ENCODE results near the gene NHSL2. TPM values are rescaled to one million over a fixed set of nuclear protein-coding genes. Genes with fewer than 3 reads are reported as not detected.

NHSL2 gene
- total RNA-seq, 4 donors from 2014 or later, result 1.9 to 8.8 (median 2.4) TPM

DNA sequence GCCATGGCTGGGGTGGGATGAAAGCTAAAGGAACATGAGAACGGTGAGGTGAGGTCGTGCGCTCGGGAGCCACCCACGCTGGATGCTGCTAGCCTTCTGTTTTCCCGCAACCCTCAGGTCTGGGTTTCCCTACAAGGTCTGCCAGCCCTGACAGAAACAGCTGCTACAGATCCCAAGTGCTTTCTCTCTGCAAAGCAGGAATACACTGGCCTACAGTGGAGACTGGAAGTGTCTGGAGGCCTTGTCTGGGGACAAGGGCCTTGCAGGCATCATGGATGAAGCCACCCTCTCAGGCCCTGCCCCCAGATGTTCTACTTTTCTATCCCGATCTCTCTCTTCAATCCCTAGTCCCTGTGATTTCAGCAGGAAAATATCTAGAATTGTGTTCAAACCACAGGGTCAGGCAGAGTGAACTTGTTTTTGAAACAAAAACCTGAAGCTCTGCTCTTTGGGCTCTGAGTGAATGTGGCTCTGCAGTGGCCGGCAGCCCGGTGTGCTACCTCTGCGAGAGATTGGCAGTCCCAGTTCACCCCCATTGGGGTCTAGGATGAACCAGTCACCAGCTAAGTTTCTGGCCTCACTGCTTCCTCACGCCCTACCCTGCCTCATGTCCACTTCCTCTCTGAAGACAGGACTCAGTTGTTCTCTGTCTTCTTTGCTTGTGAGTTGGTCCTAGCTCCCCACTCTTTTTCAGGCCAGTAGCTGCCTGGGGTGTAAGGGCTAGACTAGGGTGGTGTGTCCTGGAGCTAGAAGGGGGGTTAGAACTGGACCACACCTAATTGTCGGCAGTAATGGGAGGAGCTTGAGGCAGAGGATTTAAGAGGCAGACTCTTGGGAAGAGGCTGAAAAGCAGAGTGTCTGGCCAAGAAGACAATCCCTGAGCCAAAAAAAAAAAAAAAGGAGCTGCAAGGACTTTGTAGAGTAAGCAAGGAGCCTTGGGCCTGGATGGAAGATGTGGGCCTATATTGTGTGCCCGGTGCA is 131.5 kb downstream of the NHSL2 start:
- no peak for TF ChIP-seq POLR2A (IDR thresholded peaks at IDR 0.05)
- TF ChIP-seq, protein P1, sequence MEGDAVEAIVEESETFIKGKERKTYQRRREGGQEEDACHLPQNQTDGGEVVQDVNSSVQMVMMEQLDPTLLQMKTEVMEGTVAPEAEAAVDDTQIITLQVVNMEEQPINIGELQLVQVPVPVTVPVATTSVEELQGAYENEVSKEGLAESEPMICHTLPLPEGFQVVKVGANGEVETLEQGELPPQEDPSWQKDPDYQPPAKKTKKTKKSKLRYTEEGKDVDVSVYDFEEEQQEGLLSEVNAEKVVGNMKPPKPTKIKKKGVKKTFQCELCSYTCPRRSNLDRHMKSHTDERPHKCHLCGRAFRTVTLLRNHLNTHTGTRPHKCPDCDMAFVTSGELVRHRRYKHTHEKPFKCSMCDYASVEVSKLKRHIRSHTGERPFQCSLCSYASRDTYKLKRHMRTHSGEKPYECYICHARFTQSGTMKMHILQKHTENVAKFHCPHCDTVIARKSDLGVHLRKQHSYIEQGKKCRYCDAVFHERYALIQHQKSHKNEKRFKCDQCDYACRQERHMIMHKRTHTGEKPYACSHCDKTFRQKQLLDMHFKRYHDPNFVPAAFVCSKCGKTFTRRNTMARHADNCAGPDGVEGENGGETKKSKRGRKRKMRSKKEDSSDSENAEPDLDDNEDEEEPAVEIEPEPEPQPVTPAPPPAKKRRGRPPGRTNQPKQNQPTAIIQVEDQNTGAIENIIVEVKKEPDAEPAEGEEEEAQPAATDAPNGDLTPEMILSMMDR (IDR thresholded peaks at IDR 0.05), result no peak
- no peak for DNase-seq (ENCODE audit: low spot score in 2 of 2)
- no peak overlapping the region for H3K4me3 ChIP-seq (ENCODE audit: low read depth, poor library complexity, severe bottlenecking)
- intact Hi-C loops (cut with DNase I; ENCODE audit: low total_unique reads), result no loop called here
- 71 to 72% methylated on average over 12 to 13 of the region's 13 CpGs for WGBS, 2 donors

DNA sequence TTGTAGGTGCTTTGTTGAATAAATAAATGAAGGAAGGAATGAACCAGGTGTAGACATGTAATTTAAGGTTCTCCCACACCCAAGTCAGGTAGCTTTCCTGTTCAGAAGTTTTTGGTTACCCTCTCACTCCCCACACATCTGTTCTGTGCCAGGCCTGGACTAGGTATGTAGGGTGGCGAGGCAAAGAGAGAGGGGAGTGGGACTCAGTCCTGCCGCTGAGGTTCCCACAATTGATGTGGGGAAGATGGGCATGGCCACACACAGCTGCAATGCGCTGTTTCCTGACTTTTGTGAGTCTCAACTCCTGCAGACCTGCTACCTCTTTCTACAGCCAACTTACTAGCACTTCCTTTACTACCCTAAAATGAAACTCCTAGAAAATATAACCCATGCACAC is 132.2 kb downstream of the NHSL2 start:
- WGBS, 2 donors, result 86 to 97% methylated on average over 3 of the region's 3 CpGs
- TF ChIP-seq, protein P1 (IDR thresholded peaks at IDR 0.05), result no peak
- TF ChIP-seq POLR2A (IDR thresholded peaks at IDR 0.05), result no peak
- intact Hi-C loops (cut with DNase I; ENCODE audit: low total_unique reads), result no loop called here
- DNase-seq (ENCODE audit: low spot score in 2 of 2), result no peak
- H3K4me3 ChIP-seq (ENCODE audit: low read depth, poor library complexity, severe bottlenecking), result no peak overlapping the region

DNA sequence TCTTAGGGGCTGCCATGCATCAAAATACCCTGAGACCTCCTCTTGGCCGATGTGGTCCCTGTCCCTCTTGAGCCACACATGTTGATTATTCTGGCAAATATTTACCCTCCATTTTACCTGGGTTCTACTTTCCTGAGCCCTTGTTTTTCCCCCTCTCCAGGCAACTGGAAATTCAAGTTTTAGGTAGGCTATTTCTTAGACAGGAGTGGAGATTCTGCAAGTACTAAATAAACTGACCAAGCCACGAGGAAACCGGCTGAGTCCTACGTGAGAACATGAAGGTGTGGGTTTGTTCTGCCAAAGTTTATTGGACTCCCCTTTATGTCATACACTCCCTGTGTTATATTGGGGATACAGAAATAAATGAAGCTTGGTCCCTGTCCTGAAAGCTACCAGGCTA is 133.0 kb downstream of the NHSL2 start:
- WGBS, 2 donors, result 77 to 93% methylated on average over 4 of the region's 4 CpGs
- TF ChIP-seq, protein P1 (IDR thresholded peaks at IDR 0.05), result no peak
- TF ChIP-seq POLR2A (IDR thresholded peaks at IDR 0.05), result no peak
- no peak overlapping the region for H3K4me3 ChIP-seq (ENCODE audit: low read depth, poor library complexity, severe bottlenecking)
- intact Hi-C loops (cut with DNase I; ENCODE audit: low total_unique reads), result no loop called here
- DNase-seq (ENCODE audit: low spot score in 2 of 2), result no peak

DNA sequence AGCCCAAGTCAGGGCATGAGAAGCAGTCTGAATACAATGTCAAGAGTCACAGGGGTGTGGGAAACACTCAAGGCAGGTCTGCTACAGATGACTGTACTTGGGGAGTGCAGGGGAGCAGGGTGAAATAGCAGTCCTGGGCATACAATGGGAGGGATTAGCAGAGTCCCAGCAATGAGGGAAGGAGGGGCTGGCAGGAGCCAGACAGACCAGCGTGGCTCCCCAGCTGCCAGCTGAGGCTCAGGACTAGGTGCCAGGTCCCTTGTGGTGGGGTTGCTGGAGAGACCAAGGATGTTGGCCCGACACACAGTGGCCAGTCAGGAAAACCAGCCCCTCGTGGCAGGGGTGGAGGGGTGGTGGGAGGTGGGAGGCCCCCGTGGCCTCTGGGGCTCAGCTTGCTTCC is 134.5 kb downstream of the NHSL2 start:
- WGBS, 2 donors, result 53 to 59% methylated on average over 2 to 4 of the region's 4 CpGs
- no peak for DNase-seq (ENCODE audit: low spot score in 2 of 2)
- TF ChIP-seq, protein P1 (IDR thresholded peaks at IDR 0.05), result no peak
- TF ChIP-seq POLR2A (IDR thresholded peaks at IDR 0.05), result no peak
- intact Hi-C loops (cut with DNase I; ENCODE audit: low total_unique reads), result no loop called here
- H3K4me3 ChIP-seq (ENCODE audit: low read depth, poor library complexity, severe bottlenecking), result no peak overlapping the region

DNA sequence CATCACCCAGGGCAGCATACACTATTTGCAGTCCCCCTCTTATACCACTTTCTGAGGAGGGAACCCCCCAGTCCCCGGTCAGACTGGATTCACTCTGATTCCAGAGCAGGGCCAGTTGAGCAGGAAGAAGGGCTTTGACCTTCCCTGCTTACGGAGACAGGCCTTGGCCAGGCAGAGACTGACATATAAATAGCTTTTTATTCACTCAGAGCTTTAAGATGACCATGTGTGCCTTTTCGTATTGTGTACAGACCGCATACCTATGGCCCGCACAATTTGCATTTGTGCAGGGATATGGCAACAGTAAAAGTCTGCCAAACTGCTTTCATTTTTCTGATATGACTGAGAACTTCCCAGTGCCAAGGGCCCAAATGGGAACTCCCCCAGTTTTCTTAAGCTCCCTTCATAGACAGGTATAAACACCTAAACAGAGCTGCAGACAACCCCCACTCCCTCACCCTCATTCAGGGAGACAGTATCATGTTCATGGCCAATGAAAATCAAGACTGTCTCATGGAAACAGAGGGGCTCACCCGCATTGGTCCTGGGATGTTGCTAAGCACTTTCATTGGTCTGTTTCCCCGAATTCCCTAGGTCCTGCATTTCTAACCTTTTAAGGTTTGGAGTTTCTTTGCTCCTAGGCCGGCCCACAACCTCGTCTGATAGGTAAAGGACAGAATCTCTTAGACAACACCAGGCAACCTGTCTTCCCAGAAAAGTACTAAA is 135.1 kb downstream of the NHSL2 start:
- no peak for DNase-seq (ENCODE audit: low spot score in 2 of 2)
- H3K4me3 ChIP-seq (ENCODE audit: low read depth, poor library complexity, severe bottlenecking), result no peak overlapping the region
- TF ChIP-seq POLR2A (IDR thresholded peaks at IDR 0.05), result no peak
- TF ChIP-seq, protein P1 (IDR thresholded peaks at IDR 0.05), result no peak
- intact Hi-C loops (cut with DNase I; ENCODE audit: low total_unique reads), result no loop called here
- 58 to 65% methylated on average over 8 to 9 of the region's 9 CpGs for WGBS, 2 donors

Data from lower leg skin (tissue), 4 donors.